Loucy (cell line): ENCODE measurements around the gene ZMYND15.

Source experiments
- H2AFZ ChIP-seq: fragments of 200-600 bp; sonication (generic); 2 replicates; pipeline ENCODE4 v1.6.0; 2016; ENCODE audit warnings: antibody characterized with exemption, mild to moderate bottlenecking, low read length, moderate library complexity
- H3F3A ChIP-seq: fragments of 200-600 bp; 2 replicates; pipeline ENCODE4 v1.6.0; 2016; ENCODE audit warnings: antibody characterized with exemption, low read depth, mild to moderate bottlenecking
- H3K27me3 ChIP-seq: fragments of 200-600 bp; sonication (generic); 2 replicates; pipeline ENCODE4 v1.6.1; 2014; ENCODE audit warnings: low read length, mild to moderate bottlenecking; ENCODE audit not compliant: insufficient read depth, poor library complexity, severe bottlenecking
- H3K36me3 ChIP-seq: fragments of 200-600 bp; sonication (generic); 2 replicates; pipeline ENCODE4 v1.6.1; 2016; ENCODE audit warnings: low read length; ENCODE audit not compliant: insufficient read depth
- H3K4me1 ChIP-seq: fragments of 200-600 bp; sonication (generic); 2 replicates; pipeline ENCODE4 v1.5.1; 2014; ENCODE audit warnings: low read length, mild to moderate bottlenecking; ENCODE audit not compliant: insufficient read depth, poor library complexity, severe bottlenecking
- H3K4me2 ChIP-seq: fragments of 200-600 bp; sonication (generic); 2 replicates; pipeline ENCODE4 v1.6.0; 2014; ENCODE audit warnings: antibody characterized with exemption, low read length, low read depth, mild to moderate bottlenecking; ENCODE audit not compliant: poor library complexity, severe bottlenecking
- H3K4me3 ChIP-seq: fragments of 200-600 bp; sonication (generic); 2 replicates; pipeline ENCODE4 v1.5.1; 2014; ENCODE audit warnings: low read length, mild to moderate bottlenecking, mixed read lengths; ENCODE audit not compliant: poor library complexity, severe bottlenecking
- H3K79me2 ChIP-seq: fragments of 200-600 bp; sonication (generic); 2 replicates; pipeline ENCODE4 v1.6.1; 2014; ENCODE audit warnings: low read length; ENCODE audit not compliant: insufficient read depth
- H3K9ac ChIP-seq: fragments of 200-600 bp; sonication (generic); 2 replicates; pipeline ENCODE4 v1.6.0; 2014; ENCODE audit warnings: mild to moderate bottlenecking, low read depth, low read length, moderate library complexity; ENCODE audit not compliant: poor library complexity, severe bottlenecking
- H3K9me2 ChIP-seq: fragments of 200-600 bp; sonication (generic); replicated peaks from 2 replicates; pipeline ENCODE4 v1.6.1; 2016; ENCODE audit warnings: low read depth, low read length, mixed read lengths
- H3K9me3 ChIP-seq: fragments of 200-600 bp; sonication (generic); 2 replicates; pipeline ENCODE4 v1.6.1; 2014; ENCODE audit warnings: mild to moderate bottlenecking, antibody characterized with exemption, low read length, low read depth; ENCODE audit not compliant: insufficient read depth
- H4K20me1 ChIP-seq: fragments of 200-600 bp; sonication (generic); 2 replicates; pipeline ENCODE4 v1.6.0; 2014; ENCODE audit warnings: antibody characterized with exemption, low read length, mild to moderate bottlenecking; ENCODE audit not compliant: insufficient read depth, poor library complexity, severe bottlenecking
- EZH2phosphoT487 ChIP-seq: fragments of 200-600 bp; IDR thresholded peaks from 2 replicates; pipeline ENCODE4 v1.6.1; 2018; ENCODE audit warnings: antibody characterized with exemption, mild to moderate bottlenecking, moderate library complexity, borderline replicate concordance
- TF ChIP-seq, protein P1 (sequence below): fragments of 200-600 bp; sonication (generic); conservative IDR thresholded peaks from 2 replicates; pipeline ENCODE4 v1.5.1; 2014; ENCODE audit warnings: mild to moderate bottlenecking, antibody characterized with exemption, low read length

The ZMYND15 gene

GRCh38 chr17:4741544-4741943 is 1.9 kb downstream of the ZMYND15 start:
- no peak overlapping the region for H3K9ac ChIP-seq
- no peak overlapping the region for H2AFZ ChIP-seq
- no peaks in the 10 kb centered on the region for H3K9me2 ChIP-seq
- H3K9me3 ChIP-seq, result no peaks in the 10 kb centered on the region
- no peak overlapping the region for H3K4me2 ChIP-seq
- H4K20me1 ChIP-seq, result no peaks in the 10 kb centered on the region
- H3K27me3 ChIP-seq, result no peaks in the 10 kb centered on the region
- H3K79me2 ChIP-seq, result no peaks in the 10 kb centered on the region
- H3K36me3 ChIP-seq, result no peaks in the 10 kb centered on the region
- no peak overlapping the region for H3K4me3 ChIP-seq
- TF ChIP-seq, protein P1, sequence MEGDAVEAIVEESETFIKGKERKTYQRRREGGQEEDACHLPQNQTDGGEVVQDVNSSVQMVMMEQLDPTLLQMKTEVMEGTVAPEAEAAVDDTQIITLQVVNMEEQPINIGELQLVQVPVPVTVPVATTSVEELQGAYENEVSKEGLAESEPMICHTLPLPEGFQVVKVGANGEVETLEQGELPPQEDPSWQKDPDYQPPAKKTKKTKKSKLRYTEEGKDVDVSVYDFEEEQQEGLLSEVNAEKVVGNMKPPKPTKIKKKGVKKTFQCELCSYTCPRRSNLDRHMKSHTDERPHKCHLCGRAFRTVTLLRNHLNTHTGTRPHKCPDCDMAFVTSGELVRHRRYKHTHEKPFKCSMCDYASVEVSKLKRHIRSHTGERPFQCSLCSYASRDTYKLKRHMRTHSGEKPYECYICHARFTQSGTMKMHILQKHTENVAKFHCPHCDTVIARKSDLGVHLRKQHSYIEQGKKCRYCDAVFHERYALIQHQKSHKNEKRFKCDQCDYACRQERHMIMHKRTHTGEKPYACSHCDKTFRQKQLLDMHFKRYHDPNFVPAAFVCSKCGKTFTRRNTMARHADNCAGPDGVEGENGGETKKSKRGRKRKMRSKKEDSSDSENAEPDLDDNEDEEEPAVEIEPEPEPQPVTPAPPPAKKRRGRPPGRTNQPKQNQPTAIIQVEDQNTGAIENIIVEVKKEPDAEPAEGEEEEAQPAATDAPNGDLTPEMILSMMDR, result no peak
- no peak for TF ChIP-seq EZH2phosphoT487
- no peaks in the 10 kb centered on the region for H3K4me1 ChIP-seq
- no peaks in the 10 kb centered on the region for H3F3A ChIP-seq

- Histone ChIP-seq H3K9me2 (no peaks in the 10 kb centered on the region), H3K36me3 (no peaks in the 10 kb centered on the region), H3K79me2 (no peaks in the 10 kb centered on the region), H3K4me1 (no peaks in the 10 kb centered on the region), H3K9ac (no peak overlapping the region), H3K9me3 (no peaks in the 10 kb centered on the region), H3K4me3 (no peak overlapping the region), H3F3A (no peaks in the 10 kb centered on the region), H4K20me1 (no peaks in the 10 kb centered on the region), H3K4me2 (no peak overlapping the region), H2AFZ (no peak overlapping the region), H3K27me3 (no peaks in the 10 kb centered on the region)
- TF ChIP-seq, protein P1, result no peak
- TF ChIP-seq EZH2phosphoT487, result no peak
Observed at GRCh38 chr17:4742133-4742532, 2.5 kb downstream of the ZMYND15 start.

- no peak overlapping the region for H3K4me2 ChIP-seq
- H3K9me3 ChIP-seq, result no peaks in the 10 kb centered on the region
- no peak overlapping the region for H3K4me3 ChIP-seq
- H3K9ac ChIP-seq, result no peak overlapping the region
- no peaks in the 10 kb centered on the region for H3K79me2 ChIP-seq
- H3K9me2 ChIP-seq, result no peaks in the 10 kb centered on the region
- no peak overlapping the region for H2AFZ ChIP-seq
- no peaks in the 10 kb centered on the region for H4K20me1 ChIP-seq
- no peaks in the 10 kb centered on the region for H3F3A ChIP-seq
- TF ChIP-seq EZH2phosphoT487, result no peak
- TF ChIP-seq, protein P1, result no peak
- no peaks in the 10 kb centered on the region for H3K27me3 ChIP-seq
- H3K4me1 ChIP-seq, result no peaks in the 10 kb centered on the region
- no peaks in the 10 kb centered on the region for H3K36me3 ChIP-seq
Observed at GRCh38 chr17:4742629-4743028, 3.0 kb downstream of the ZMYND15 start.
